ENCODE results near the gene SCARF2.

The SCARF2 gene

GRCh38 chr22:20439928-20440575, 2.4 kb upstream of the SCARF2 start:
- no peak for DNase-seq (ENCODE audit: low read depth in 1 of 2, low spot score in 1 of 2)
- Histone ChIP-seq H3K27me3 (ENCODE audit: insufficient read depth, poor library complexity, severe bottlenecking) (peaks cover 38% of the 10 kb centered on the region), H3K27ac (replicated peaks) (no peak overlapping the region), H3K4me3 (replicated peaks; ENCODE audit: insufficient read depth, low read length) (no peak overlapping the region)
- TF ChIP-seq GABPA (IDR thresholded peaks at IDR 0.05; ENCODE audit: low read depth) (no peak), REST (IDR thresholded peaks at IDR 0.05; ENCODE audit: insufficient replicate concordance, low read depth) (no peak), CTCF (IDR thresholded peaks at IDR 0.05; ENCODE audit: insufficient read depth, low read length) (no peak), SPI1 (IDR thresholded peaks at IDR 0.05; ENCODE audit: borderline replicate concordance, low read depth) (no peak), POLR2AphosphoS5 (IDR thresholded peaks at IDR 0.05; ENCODE audit: low read depth) (no peak)

DNA sequence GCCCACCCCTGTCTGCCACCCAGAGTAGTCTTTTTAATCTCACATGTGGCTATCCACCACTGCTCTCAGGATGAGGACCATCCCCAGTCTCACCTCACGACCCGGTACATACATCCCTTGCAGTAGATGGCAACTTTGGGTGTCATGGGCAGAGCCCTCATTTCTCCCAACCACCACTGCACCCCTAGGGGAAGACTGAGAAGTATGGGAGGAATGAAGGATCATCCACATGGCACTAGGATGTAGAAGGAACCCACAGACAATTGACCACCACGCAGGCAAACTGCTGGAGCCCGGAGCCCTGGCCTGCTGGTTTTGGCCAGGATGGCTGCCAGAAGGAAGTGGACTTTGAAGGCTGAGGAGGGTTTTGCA, 1.9 kb upstream of the SCARF2 start:
- TF ChIP-seq GABPA (IDR thresholded peaks at IDR 0.05; ENCODE audit: low read depth) (no peak), SPI1 (IDR thresholded peaks at IDR 0.05; ENCODE audit: borderline replicate concordance, low read depth) (no peak), REST (IDR thresholded peaks at IDR 0.05; ENCODE audit: insufficient replicate concordance, low read depth) (no peak), POLR2AphosphoS5 (IDR thresholded peaks at IDR 0.05; ENCODE audit: low read depth) (no peak), CTCF (IDR thresholded peaks at IDR 0.05; ENCODE audit: insufficient read depth, low read length) (no peak)
- Histone ChIP-seq H3K27me3 (ENCODE audit: insufficient read depth, poor library complexity, severe bottlenecking) (peaks cover 42% of the 10 kb centered on the region), H3K4me3 (replicated peaks; ENCODE audit: insufficient read depth, low read length) (no peak overlapping the region), H3K27ac (replicated peaks) (no peak overlapping the region)
- no peak for DNase-seq (ENCODE audit: low read depth in 1 of 2, low spot score in 1 of 2)

DNA sequence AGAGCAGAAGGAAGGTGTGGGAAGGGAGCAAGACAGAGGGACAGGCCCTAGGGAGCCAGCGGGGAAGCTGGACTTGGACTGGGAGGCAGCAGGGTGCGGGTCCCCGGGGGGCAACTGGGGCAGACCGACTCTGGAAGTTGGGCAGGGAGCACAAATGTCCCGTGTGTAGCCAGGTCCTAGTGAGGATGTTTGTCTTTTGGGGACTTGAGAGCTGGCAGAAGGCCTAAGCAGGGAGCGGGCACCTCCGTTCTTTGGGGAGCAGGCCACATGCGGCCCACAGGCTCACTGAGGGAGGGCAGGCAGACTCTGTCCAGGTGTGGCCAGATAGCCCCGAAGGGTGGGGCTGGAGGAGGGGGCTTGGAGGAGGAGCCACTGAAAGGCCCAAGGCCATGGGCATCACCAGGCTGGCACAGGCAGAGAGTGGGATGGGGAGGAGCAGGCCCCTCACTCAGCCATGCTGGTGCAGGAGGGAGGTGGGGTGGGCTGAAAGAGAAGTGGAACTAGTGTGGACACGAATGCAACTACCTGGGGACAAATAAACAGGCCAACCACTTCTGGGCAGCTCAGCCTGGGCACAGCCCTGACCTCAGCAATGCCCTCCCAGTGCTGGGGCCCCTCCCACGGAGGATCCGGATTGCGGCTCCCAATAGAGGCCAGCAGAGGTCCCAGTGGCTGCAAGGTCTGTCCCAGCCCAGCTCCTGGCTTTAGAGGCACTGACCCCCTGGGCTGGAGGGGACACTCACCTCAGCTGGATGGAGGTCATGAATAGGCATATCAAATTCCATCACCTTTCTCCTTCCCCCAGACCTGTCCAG, 1.3 kb upstream of the SCARF2 start:
- H3K4me3 ChIP-seq (replicated peaks; ENCODE audit: insufficient read depth, low read length): no peak overlapping the region
- TF ChIP-seq SPI1 (IDR thresholded peaks at IDR 0.05; ENCODE audit: borderline replicate concordance, low read depth): no peak
- TF ChIP-seq POLR2AphosphoS5 (IDR thresholded peaks at IDR 0.05; ENCODE audit: low read depth): no peak
- TF ChIP-seq GABPA (IDR thresholded peaks at IDR 0.05; ENCODE audit: low read depth): no peak
- no peak for TF ChIP-seq CTCF (IDR thresholded peaks at IDR 0.05; ENCODE audit: insufficient read depth, low read length)
- TF ChIP-seq REST (IDR thresholded peaks at IDR 0.05; ENCODE audit: insufficient replicate concordance, low read depth): no peak
- H3K27me3 ChIP-seq (ENCODE audit: insufficient read depth, poor library complexity, severe bottlenecking): peaks cover 48% of the 10 kb centered on the region
- no peak for DNase-seq (ENCODE audit: low read depth in 1 of 2, low spot score in 1 of 2)
- no peak overlapping the region for H3K27ac ChIP-seq (replicated peaks)
